HG02943 (cell line): ENCODE measurements around the gene HHATL.

Source experiments
- ATAC-seq: cut with Tn5 transposase; IDR thresholded peaks from one replicate; pipeline ENCODE4 v1.9.1; 2021; ENCODE audit warnings: mild to moderate bottlenecking, low read depth, moderate library complexity; ENCODE audit not compliant: unreplicated experiment

HHATL gene

GRCh38 chr3:42686832-42687650 is 15.6 kb downstream of the HHATL start:
- ATAC-seq, result no peak

- ATAC-seq, result no peak
These were observed 16.4 kb downstream of the HHATL start for GRCh38 chr3:42685891-42686820.

GRCh38 chr3:42685363-42685881 is 17.2 kb downstream of the HHATL start, which contains the start of gene KLHL40:
TSS of gene KLHL40 (plus strand) at chr3:42685537. CDS start at chr3:42685619, 82 bp downstream.
- ATAC-seq, result no peak

- ATAC-seq, result no peak
These were observed 17.8 kb downstream of the HHATL start for GRCh38 chr3:42684632-42685362.

GRCh38 chr3:42683875-42684598 is 18.6 kb downstream of the HHATL start:
- ATAC-seq, result no peak

- no peak for ATAC-seq
These were observed 20.1 kb downstream of the HHATL start for GRCh38 chr3:42682301-42683070.

- ATAC-seq, result no peak
These were observed 21.1 kb downstream of the HHATL start for GRCh38 chr3:42681361-42682038.

GRCh38 chr3:42680806-42681205 is 21.8 kb downstream of the HHATL start:
- ATAC-seq, result no peak

GRCh38 chr3:42680271-42680670 is 22.3 kb downstream of the HHATL start:
- no peak for ATAC-seq

GRCh38 chr3:42678447-42678846 is 24.2 kb downstream of the HHATL start:
- no peak for ATAC-seq

GRCh38 chr3:42675909-42676308 is 26.7 kb downstream of the HHATL start:
- no peak for ATAC-seq

GRCh38 chr3:42674146-42674545 is 28.5 kb downstream of the HHATL start:
- no peak for ATAC-seq

GRCh38 chr3:42673082-42673481 is 29.5 kb downstream of the HHATL start:
- no peak for ATAC-seq

- ATAC-seq, result no peak
These were observed 30.1 kb downstream of the HHATL start for GRCh38 chr3:42672515-42672914.

- no peak for ATAC-seq
These were observed 31.9 kb downstream of the HHATL start for GRCh38 chr3:42670670-42671069.

GRCh38 chr3:42670051-42670576 is 32.5 kb downstream of the HHATL start:
- ATAC-seq, result no peak

- ATAC-seq, result no peak
These were observed 33.8 kb downstream of the HHATL start for GRCh38 chr3:42668793-42669217.

GRCh38 chr3:42668413-42668760 is 34.2 kb downstream of the HHATL start:
- no peak for ATAC-seq
